HepG2 (cell line): ENCODE measurements around the gene BANP. TPM values are rescaled to one million over a fixed set of nuclear protein-coding genes. Genes with fewer than 3 reads are reported as not detected.

ENCODE experiments used
- ELF1 ChIP-seq: sonication (generic); formaldehyde crosslinking; IDR thresholded peaks from 2 replicates; pipeline ENCODE4 v1.4.0; 2020; ENCODE audit warnings: missing genetic modification reagents
- FOSL1 ChIP-seq: sonication (generic); formaldehyde crosslinking; IDR thresholded peaks from 2 replicates; pipeline ENCODE4 v1.9.0; 2021; ENCODE audit warnings: missing genetic modification reagents, borderline replicate concordance
- NONO ChIP-seq, 2 experiments: fragments of 450-650 bp in 1 of 2; sonication (generic) in 1 of 2; formaldehyde crosslinking in 1 of 2; IDR thresholded peaks in 1 of 2; conservative IDR thresholded peaks in 1 of 2; 2 replicates each; pipeline versions ENCODE4 v1.6.1 to v1.8.0; 2017 to 2022; ENCODE audit warnings: mild to moderate bottlenecking in 1 of 2, missing genetic modification reagents in 1 of 2, moderate library complexity in 1 of 2
- RARA ChIP-seq: IDR thresholded peaks from 2 replicates; pipeline ENCODE4 v1.6.1; 2016; ENCODE audit warnings: missing genetic modification reagents, missing compliant biosample characterization
- RELA ChIP-seq: sonication (generic); formaldehyde crosslinking; IDR thresholded peaks from 2 replicates; pipeline ENCODE4 v1.4.0; 2020; ENCODE audit warnings: missing genetic modification reagents
- SP4 ChIP-seq: sonication (generic); formaldehyde crosslinking; IDR thresholded peaks from 2 replicates; pipeline ENCODE4 v1.8.1; 2023; ENCODE audit warnings: mild to moderate bottlenecking, missing genetic modification reagents
- ZNF256 ChIP-seq: sonication (generic); formaldehyde crosslinking; conservative IDR thresholded peaks from 2 replicates; pipeline ENCODE4 v1.4.0; 2020; ENCODE audit warnings: missing genetic modification reagents
- ZNF660 ChIP-seq: sonication (generic); formaldehyde crosslinking; IDR thresholded peaks from 2 replicates; pipeline ENCODE4 v1.5.1; 2020; ENCODE audit warnings: mild to moderate bottlenecking, low read depth, missing genetic modification reagents, borderline replicate concordance
- ZNF672 ChIP-seq: sonication (generic); formaldehyde crosslinking; IDR thresholded peaks from 2 replicates; pipeline ENCODE4 v1.8.1; 2022; ENCODE audit warnings: missing genetic modification reagents
- polyA plus RNA-seq, 8 experiments: library from polyadenylated mRNA; depleted of rRNA in 3 of 8; stranded (reverse) in 7 of 8; unstranded in 1 of 8; fragments of >200 nt; fragmentation: Illumina TruSeq in 4 of 8; extraction: Trizol in 4 of 8; gene quantifications; 2 replicates each; pipeline versions ENCODE4 v1.2.1 to v1.2.3, GENCODE V29; 2011 to 2016; ENCODE audit warnings: low read depth in 4 of 8, missing spikeins in 1 of 8, mixed read lengths in 1 of 8; ENCODE audit not compliant: insufficient read depth in 1 of 8
- total RNA-seq, 5 experiments: library from RNA; depleted of rRNA; stranded (reverse); fragments of >200 nt; fragmentation: Illumina TruSeq; extraction: Trizol; gene quantifications; 2 replicates each; pipeline ENCODE4 v1.2.3, GENCODE V29; 2016; ENCODE audit warnings: low read depth in 1 of 5
- TF ChIP-seq, protein P1 (sequence below): sonication (generic); formaldehyde crosslinking; IDR thresholded peaks from 2 replicates; pipeline ENCODE4 v1.4.0; 2020; ENCODE audit warnings: missing genetic modification reagents
- TF ChIP-seq, protein P2 (sequence below): sonication (generic); formaldehyde crosslinking; IDR thresholded peaks from 2 replicates; pipeline ENCODE4 v1.4.0; 2020; ENCODE audit warnings: missing genetic modification reagents
- TF ChIP-seq, protein P3 (sequence below): sonication (generic); formaldehyde crosslinking; IDR thresholded peaks from 2 replicates; pipeline ENCODE4 v1.4.0; 2020; ENCODE audit warnings: mild to moderate bottlenecking, missing genetic modification reagents

Gene BANP
- total and polyA plus RNA-seq, 2 of the 13 experiments (the other 11 are each of a cell fraction or from before 2014, with no cell fraction given) = 20.2 to 23.8 TPM

DNA sequence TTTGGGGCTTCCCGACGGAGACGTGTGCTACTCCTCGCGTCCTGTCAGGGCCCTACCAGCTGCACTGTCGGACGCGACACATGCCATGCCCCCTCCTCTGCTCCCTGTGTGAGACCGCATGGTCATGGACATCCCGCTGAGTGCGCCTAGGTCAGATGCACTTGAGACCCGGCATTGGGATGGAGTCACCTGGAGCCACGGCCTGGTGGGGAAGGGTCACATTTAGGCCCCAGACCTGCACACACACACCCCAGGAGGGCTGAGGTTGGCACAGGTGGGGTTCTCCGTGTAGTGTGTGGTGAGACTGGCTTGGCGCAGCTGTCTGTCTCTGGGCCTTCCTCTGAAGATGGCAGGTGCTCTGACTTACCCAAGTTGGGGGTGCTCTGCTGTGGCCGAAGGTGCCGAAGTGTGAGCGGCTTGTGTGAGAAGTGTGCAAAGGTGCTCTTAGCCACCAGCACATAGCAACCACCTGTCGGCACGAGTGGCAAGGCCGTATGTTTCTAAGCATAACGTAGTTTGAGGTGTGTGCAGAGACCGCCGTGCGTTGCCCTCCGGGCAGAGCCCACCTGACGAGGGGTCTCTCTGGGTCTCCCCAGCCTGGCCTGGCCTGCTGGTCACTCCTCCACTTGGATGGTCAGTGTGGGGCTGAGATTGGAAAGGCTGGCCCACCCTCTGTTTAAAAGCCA, 108.6 kb downstream of the BANP start (continued):
- TF ChIP-seq ZNF672 (CRISPR knock-in tag) = no peak
- no peak for TF ChIP-seq SP4 (CRISPR knock-in tag)
- no peak for TF ChIP-seq NONO (IDR thresholded peaks at IDR 0.05)
- no peak for TF ChIP-seq NONO (CRISPR knock-in tag; conservative IDR thresholded peaks at IDR 0.05)
- no peak for TF ChIP-seq ZNF660
- no peak for TF ChIP-seq FOSL1 (CRISPR knock-in tag)
- TF ChIP-seq, protein P1, sequence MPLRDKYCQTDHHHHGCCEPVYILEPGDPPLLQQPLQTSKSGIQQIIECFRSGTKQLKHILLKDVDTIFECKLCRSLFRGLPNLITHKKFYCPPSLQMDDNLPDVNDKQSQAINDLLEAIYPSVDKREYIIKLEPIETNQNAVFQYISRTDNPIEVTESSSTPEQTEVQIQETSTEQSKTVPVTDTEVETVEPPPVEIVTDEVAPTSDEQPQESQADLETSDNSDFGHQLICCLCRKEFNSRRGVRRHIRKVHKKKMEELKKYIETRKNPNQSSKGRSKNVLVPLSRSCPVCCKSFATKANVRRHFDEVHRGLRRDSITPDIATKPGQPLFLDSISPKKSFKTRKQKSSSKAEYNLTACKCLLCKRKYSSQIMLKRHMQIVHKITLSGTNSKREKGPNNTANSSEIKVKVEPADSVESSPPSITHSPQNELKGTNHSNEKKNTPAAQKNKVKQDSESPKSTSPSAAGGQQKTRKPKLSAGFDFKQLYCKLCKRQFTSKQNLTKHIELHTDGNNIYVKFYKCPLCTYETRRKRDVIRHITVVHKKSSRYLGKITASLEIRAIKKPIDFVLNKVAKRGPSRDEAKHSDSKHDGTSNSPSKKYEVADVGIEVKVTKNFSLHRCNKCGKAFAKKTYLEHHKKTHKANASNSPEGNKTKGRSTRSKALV (CRISPR knock-in tag) = no peak
- TF ChIP-seq ZNF256 (CRISPR knock-in tag) = no peak
- TF ChIP-seq, protein P2, sequence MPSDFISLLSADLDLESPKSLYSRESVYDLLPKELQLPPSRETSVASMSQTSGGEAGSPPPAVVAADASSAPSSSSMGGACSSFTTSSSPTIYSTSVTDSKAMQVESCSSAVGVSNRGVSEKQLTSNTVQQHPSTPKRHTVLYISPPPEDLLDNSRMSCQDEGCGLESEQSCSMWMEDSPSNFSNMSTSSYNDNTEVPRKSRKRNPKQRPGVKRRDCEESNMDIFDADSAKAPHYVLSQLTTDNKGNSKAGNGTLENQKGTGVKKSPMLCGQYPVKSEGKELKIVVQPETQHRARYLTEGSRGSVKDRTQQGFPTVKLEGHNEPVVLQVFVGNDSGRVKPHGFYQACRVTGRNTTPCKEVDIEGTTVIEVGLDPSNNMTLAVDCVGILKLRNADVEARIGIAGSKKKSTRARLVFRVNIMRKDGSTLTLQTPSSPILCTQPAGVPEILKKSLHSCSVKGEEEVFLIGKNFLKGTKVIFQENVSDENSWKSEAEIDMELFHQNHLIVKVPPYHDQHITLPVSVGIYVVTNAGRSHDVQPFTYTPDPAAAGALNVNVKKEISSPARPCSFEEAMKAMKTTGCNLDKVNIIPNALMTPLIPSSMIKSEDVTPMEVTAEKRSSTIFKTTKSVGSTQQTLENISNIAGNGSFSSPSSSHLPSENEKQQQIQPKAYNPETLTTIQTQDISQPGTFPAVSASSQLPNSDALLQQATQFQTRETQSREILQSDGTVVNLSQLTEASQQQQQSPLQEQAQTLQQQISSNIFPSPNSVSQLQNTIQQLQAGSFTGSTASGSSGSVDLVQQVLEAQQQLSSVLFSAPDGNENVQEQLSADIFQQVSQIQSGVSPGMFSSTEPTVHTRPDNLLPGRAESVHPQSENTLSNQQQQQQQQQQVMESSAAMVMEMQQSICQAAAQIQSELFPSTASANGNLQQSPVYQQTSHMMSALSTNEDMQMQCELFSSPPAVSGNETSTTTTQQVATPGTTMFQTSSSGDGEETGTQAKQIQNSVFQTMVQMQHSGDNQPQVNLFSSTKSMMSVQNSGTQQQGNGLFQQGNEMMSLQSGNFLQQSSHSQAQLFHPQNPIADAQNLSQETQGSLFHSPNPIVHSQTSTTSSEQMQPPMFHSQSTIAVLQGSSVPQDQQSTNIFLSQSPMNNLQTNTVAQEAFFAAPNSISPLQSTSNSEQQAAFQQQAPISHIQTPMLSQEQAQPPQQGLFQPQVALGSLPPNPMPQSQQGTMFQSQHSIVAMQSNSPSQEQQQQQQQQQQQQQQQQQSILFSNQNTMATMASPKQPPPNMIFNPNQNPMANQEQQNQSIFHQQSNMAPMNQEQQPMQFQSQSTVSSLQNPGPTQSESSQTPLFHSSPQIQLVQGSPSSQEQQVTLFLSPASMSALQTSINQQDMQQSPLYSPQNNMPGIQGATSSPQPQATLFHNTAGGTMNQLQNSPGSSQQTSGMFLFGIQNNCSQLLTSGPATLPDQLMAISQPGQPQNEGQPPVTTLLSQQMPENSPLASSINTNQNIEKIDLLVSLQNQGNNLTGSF (CRISPR knock-in tag) = no peak
- no peak for TF ChIP-seq ELF1 (CRISPR knock-in tag)
- no peak for TF ChIP-seq RARA
- TF ChIP-seq, protein P3, sequence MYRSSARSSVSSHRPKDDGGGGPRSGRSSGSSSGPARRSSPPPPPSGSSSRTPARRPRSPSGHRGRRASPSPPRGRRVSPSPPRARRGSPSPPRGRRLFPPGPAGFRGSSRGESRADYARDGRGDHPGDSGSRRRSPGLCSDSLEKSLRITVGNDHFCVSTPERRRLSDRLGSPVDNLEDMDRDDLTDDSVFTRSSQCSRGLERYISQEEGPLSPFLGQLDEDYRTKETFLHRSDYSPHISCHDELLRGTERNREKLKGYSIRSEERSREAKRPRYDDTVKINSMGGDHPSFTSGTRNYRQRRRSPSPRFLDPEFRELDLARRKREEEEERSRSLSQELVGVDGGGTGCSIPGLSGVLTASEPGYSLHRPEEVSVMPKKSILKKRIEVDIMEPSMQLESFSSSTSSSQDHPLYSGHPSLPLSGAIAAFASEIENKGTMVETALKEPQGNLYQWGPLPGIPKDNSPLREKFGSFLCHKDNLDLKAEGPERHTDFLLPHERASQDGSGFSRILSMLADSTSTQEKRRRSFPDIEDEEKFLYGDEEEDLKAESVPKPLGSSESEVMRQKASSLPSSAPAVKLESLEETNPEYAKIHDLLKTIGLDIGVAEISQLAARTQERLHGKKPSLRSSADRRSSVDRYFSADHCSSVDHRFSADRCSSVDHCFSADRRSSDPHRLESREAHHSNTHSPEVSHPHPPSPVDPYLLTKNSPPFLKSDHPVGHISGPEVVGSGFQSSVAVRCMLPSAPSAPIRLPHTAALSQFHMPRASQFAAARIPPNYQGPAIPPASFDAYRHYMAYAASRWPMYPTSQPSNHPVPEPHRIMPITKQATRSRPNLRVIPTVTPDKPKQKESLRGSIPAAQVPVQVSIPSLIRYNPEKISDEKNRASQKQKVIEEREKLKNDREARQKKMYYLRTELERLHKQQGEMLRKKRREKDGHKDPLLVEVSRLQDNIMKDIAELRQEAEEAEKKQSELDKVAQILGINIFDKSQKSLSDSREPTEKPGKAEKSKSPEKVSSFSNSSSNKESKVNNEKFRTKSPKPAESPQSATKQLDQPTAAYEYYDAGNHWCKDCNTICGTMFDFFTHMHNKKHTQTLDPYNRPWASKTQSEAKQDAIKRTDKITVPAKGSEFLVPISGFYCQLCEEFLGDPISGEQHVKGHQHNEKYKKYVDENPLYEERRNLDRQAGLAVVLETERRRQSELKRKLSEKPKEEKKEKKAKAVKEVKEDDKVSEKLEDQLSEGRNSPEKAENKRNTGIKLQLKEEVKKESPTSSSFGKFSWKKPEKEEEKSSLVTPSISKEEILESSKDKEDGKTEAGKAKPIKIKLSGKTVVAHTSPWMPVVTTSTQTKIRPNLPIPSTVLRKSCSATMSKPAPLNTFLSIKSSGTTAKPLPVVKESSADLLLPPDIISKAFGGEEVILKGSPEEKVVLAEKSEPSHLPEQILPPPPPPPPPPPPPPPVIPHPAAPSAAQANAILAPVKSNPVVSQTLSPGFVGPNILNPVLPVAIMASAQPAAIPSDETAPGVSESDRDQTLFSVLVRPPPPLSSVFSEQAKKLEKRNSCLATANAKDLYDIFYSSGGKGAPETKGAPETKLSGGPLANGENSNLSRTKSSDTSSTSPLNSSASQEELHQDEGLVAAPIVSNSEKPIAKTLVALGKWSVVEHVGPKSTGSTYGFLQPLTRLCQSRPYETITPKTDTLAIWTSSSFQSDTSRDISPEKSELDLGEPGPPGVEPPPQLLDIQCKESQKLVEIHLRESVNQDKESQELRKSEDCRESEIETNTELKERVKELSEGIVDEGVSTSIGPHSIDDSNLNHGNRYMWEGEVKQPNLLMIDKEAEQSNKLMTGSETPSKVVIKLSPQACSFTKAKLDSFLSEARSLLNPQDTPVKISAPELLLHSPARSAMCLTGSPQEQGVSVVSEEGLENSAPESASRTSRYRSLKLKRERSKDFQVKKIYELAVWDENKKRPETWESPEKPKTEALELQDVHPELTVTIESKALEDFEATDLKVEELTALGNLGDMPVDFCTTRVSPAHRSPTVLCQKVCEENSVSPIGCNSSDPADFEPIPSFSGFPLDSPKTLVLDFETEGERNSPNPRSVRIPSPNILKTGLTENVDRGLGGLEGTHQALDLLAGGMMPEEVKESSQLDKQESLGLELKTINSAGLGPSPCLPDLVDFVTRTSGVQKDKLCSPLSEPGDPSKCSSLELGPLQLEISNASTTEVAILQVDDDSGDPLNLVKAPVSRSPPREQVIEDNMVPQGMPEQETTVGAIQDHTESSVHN = no peak
- TF ChIP-seq RELA (CRISPR knock-in tag) = no peak
